ENCODE data around the gene SPATS2.
A peak's percentile ranks its signal among the peaks of the same experiment; 100 is the strongest.
"Not testable (repeated sequence)": the region's sequence is repeated elsewhere in the genome, so short reads cannot be mapped to it uniquely, and the experiment has no call there.

The SPATS2 gene

DNA sequence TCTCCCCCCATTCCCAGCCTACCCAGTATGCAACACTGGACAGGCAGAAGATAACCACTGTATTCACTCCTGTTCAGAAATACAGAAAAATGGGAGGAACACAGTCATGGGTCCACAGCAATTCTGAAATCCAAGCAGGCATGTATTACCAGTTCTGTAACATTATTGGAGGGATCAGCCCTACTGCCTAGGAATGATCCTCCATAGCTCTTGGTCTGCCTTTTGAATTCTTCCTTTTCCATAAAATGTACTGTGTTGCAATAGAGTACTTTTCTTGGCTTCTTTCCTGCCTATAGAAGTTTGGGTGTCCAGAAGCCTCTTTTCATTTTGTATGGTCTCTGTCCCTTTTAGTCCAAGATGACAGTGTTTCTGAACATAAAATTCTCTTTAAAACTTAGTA is 46.5 kb downstream of the SPATS2 start:
- DNase-seq = no peak

DNA sequence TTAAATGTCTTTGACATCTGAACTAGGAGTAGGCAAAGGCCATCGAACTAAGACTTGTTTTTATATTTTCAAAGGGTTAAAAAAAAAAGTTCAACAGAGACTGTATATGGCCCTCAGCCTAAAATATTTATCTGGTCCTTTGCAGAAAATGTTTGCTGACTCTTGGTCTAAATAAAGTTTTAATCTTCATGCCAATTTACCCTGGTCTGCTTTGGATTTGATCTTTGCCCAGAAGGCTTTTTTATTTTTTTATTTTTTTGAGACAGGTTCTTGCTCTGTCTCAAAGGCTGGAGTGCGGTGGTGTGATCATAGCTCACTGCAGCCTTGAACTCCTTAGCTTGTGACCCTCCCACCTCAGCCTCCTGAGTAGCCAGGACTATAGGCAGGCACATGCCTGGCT is 47.1 kb downstream of the SPATS2 start:
- no peak for DNase-seq

- DNase-seq = no peak
Observed at GRCh38 chr12:49415521-49415970, 48.3 kb downstream of the SPATS2 start.

DNA sequence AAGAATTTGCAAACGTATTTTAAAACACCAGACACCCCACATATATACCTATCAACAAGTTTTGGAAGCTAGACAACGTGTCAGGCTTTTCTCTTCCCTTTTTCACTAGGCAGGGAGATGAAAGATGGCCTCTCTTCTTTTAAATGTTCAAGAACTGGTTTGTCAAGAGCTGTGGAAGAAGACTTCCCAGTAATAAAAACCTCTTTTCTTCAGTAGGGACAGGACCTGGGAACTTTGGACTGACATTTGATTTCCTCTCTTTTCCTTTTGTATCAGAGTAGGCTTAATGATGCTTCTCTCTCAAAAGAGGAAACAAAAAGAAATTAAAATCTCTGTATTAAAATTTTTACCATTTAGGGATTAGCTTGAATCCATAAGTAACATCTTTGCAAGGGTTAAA is 49.6 kb downstream of the SPATS2 start:
- no peak for DNase-seq

- no peak for DNase-seq
Observed at GRCh38 chr12:49417558-49417957, 50.3 kb downstream of the SPATS2 start.

GRCh38 chr12:49420556-49420955 is 53.3 kb downstream of the SPATS2 start:
- no peak for DNase-seq

GRCh38 chr12:49422114-49422513 is 54.9 kb downstream of the SPATS2 start:
- no peak for DNase-seq

GRCh38 chr12:49428793-49429192 is 61.5 kb downstream of the SPATS2 start:
- peak; percentile 65 to 91 for DNase-seq

DNA sequence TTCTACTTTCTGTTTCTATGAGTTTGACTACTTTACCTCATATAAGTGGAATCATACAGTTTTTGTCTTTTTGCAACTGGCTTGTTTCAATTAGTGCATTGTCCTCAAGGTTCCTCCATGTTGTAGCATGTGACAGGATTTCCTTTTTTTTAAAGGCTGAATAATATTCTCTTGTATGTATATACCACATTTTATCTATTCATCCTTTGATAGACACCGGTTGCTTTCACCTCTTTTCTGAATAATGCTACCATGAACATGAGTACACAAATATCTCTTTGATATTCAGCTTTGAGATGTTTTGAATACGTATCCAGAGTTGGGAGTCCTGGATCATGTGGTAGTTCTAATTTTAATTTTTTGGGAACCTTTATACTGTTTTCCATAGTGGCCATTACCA is 65.4 kb downstream of the SPATS2 start:
- DNase-seq = no peak

DNA sequence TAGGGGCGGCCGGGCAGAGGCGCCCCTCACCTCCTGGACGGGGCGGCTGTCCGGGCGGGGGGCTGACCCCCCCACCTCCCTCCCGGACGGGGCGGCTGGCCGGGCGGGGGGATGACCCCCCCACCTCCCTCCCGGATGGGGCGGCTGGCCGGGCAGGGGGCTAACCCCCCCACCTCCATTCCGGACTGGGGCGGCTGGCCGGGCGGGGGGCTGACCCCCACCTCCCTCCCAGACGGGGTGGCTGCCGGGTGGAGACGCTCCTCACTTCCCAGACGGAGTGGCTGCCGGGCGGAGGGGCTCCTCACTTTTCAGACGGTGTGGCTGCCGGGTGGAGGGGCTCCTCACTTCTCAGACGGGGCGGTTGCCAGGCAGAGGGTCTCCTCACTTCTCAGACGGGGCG is 69.5 kb downstream of the SPATS2 start:
- DNase-seq = not testable (repeated sequence)

DNA sequence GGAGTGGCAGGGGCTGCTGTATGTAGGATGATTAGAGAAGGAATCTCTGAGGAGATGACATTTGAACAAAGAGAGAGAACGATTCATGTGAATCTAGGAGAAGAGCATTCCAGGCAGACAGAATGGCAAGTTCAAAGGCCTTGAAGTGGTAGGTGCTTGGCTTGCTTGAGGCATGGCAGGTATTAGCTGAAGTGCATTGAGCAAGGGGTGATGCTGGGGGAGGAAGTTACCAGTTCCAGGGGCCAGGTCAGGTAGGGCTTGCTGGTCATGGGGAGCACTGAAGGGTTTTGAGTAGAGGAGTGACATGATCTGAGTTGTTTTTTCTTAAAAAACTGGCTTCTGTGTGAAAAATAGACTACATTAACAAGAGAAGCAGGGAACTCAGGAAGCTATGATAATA is 71.8 kb downstream of the SPATS2 start:
- DNase-seq = no peak

DNA sequence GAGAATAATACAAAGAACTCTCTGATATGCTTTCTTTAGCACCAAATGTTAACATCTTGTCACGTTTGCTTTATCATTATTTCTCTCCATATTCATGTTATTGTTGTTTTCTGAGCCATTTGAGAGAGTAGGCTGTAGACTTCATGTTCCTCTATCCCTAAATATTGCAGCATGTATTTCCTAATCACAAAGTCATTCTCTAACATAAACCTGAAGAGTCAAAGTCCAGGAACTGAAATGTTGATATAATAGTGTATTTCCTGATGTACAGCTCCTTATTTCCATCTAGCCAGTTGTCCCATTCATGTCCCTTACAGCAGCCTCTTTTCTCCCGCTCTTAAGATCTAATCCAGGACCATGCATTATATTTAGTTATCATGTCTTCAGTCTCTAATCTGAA is 72.8 kb downstream of the SPATS2 start:
- peak; percentile 55 to 67 for DNase-seq

GRCh38 chr12:49442915-49443314 is 75.7 kb downstream of the SPATS2 start:
- DNase-seq = no peak

- DNase-seq = no peak
Observed at GRCh38 chr12:49446571-49446970, 79.3 kb downstream of the SPATS2 start.

DNA sequence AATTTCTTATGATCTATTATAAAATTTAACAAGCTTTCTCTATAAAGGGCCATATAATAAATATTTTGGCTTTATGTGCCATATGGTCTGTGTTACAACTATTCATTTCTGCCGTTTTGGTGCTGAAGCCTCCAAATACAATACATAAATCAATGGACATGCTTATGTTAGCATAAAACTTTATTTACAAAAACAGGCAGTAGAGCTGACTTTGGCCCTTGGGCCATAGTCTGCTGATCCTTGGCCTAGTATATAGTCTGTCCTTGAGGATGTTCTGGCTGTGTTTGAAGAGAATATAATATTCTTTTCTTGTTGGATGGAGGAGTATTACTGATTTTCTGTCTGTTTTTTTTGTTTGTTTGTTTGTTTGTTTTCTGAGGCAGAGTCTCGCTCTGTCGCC is 81.6 kb downstream of the SPATS2 start:
- no peak for DNase-seq

DNA sequence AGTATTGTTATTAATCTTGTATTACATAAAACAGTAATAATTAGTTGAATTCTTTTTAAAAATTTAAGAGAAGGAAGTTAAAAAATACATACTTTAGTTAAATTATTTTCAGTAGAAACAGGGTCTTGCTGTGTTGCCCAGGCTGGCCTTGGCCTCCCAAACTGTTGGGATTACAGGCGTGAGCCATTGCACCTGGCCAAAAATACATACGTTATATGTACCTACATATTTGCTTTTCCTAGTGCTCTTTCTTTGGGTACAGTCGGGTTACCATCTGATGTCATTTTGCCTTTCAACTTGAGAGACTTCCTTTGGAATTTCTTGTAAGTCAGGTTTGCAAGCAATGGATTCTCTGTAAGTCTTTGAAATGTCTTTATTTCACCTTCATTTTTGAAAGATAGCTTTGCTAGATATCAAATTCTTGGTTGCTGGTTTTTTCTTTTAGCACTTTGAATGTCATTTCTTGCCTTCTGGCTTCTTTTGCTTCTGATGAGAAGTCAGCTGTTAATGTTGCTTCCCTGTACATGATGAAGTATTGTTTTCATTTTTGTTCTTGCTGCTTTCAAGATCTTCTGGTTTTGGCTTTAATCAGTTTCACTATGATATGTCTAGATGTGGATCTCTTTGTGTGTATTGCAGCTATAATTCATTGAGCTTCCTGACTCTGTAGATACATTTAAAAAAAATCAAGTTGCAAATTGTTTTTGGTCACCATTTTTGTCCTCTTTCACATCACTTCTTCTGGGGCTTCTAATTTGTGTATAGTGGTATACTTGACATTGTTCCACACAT is 84.4 kb downstream of the SPATS2 start:
- DNase-seq = no peak

- DNase-seq = no peak
Observed at GRCh38 chr12:49455501-49455900, 88.2 kb downstream of the SPATS2 start.

GRCh38 chr12:49456131-49456679 is 88.9 kb downstream of the SPATS2 start:
- DNase-seq = no peak

GRCh38 chr12:49458816-49459215 is 91.6 kb downstream of the SPATS2 start:
- no peak for DNase-seq

DNA sequence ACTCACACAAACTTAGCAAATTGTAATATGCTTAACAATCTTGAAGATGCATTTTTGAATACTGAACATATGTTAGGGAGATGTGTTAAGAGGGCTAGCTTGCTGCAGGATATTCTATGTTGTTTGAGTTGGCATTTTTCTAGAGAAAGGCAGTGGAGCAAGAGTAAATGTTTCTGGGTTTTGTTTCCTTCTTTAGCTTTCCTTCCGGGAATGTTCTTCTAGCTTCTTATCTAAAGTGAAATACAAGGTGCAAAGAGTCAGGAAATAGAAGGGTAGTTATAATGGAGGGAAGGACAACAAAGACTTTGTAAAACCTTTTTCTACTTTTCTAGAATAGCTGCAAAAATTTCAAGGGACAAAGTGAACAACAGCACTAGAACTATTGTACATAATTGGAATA is 94.0 kb downstream of the SPATS2 start:
- no peak for DNase-seq

DNA sequence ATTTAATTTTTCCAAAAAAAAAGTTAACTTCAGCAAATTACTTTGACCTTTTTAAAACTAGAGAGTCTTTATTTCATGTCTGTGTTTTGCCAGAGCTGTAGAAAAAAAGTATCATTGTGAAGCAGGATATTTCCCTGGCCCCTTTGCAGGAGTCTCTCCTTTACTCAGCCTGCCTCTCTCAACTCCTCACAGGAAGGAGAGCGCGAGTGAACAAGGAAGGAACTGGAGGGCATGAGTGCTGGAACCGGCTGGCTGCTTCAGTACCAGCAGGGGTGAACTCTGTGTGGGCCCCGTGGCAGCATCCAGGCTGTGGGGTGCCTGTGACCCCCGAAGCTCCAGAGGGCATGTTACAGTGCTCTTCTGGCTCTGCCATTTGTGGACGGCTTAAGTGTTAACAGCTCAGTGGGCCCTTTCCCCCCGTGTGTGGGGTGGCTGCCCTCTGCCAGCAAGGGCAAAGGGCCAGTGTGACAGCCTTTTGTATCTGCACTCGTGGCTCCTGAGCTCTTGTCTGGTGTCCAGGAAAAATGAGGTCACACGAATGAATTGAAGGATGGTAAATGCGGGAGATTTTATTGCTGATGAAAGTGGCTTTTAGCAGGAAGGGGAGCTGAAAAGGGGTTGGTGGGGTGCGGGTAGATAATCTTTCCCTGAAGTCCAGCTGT is 95.0 kb downstream of the SPATS2 start:
- no peak for DNase-seq

DNA sequence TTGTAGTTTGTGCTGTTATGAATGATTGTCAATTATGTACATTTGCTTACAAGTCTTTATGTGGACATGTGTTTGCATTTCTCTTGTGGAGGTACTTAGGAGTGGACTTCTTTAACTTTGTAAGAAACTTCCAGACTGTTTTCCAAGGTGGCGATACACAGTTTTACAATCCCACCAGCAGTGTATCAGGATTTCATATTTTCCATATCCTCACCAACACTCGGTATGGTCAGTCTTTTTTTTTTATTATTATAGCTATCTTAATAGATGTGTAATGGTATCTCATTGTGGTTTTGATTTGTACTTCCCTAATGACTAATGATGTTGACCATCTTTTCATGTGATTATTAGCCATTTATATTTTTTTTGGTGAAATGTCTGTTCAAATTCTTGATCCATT is 97.9 kb downstream of the SPATS2 start:
- DNase-seq = peak in 1 of 2 donors; percentile 6

DNA sequence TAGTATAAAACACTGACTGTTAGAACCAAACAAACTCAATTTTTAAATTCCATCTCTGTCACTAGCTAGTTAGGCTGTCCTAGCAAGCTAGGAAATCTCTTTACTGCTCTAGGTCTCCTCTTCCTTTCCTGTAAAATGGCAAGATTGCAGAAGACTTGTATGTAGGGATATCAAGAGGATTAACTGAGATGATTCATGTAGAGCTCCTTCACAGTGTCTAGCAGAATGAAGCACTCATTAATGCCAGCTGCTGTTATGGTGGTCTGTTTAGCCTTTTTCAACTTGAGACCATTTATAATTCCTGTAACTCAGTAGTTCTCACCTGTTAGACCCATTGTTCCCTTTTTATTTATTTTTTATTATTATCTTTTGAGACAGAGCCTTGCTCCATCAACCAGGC is 103.7 kb downstream of the SPATS2 start:
- no peak for DNase-seq

GRCh38 chr12:49471557-49471956 is 104.3 kb downstream of the SPATS2 start:
- DNase-seq = no peak

All from inflammatory macrophage treated with lipopolysaccharide for 1 hour (primary cell).